H1 (cell line): Measurements from ENCODE around the gene NCOA1. TPM values are rescaled to one million over a fixed set of nuclear protein-coding genes. Genes with fewer than 3 reads are reported as not detected.

Experiments
- CTCF ChIA-PET: fragments of 300-600 bp; sonication (Branson Sonifier 250); formaldehyde crosslinking; loops from one replicate; lab custom pipeline; 2021; ENCODE audit not compliant: partially characterized antibody; lab: Charles Lee
- POLR2A ChIA-PET: fragments of 300-600 bp; sonication (Branson Sonifier 250); formaldehyde crosslinking; loops from one replicate; lab custom pipeline; 2021; ENCODE audit warnings: inconsistent platforms; ENCODE audit not compliant: partially characterized antibody; lab: Charles Lee
- DNase-seq, 2 experiments: peaks; one replicate each; pipeline versions ENCODE4 v3.0.0 to v3.0.0-alpha.2; 2010 to 2022; ENCODE audit warnings: low spot score in 2 of 2, low read depth in 1 of 2, mixed read lengths in 1 of 2
- FAIRE-seq: peaks from 2 replicates; lab custom pipeline; 2011; peaks lifted over from hg19 to GRCh38; lab: Jason Lieb, UNC
- H2AFZ ChIP-seq: 2 replicates; pipeline ENCODE4 v1.8.1; 2012; ENCODE audit warnings: low read length, inconsistent platforms
- H2AK5ac ChIP-seq: 2 replicates; pipeline ENCODE4 v1.6.1; 2013; ENCODE audit warnings: low read depth, low read length
- H2BK120ac ChIP-seq: replicated peaks from 2 replicates; pipeline ENCODE3; 2013; ENCODE audit warnings: low read depth, low read length, inconsistent platforms
- H2BK12ac ChIP-seq: 2 replicates; pipeline ENCODE4 v1.6.1; 2013; ENCODE audit warnings: low read depth, low read length
- H2BK15ac ChIP-seq: 2 replicates; pipeline ENCODE4 v1.6.1; 2013; ENCODE audit warnings: low read length
- H2BK20ac ChIP-seq: 2 replicates; pipeline ENCODE4 v1.6.1; 2013; ENCODE audit warnings: low read length
- H2BK5ac ChIP-seq: 2 replicates; pipeline ENCODE4 v1.6.1; 2013; ENCODE audit warnings: low read depth, low read length
- H3K14ac ChIP-seq: 2 replicates; pipeline ENCODE4 v1.6.1; 2013; ENCODE audit warnings: inconsistent platforms; ENCODE audit not compliant: insufficient read length
- H3K18ac ChIP-seq: 2 replicates; pipeline ENCODE4 v1.6.1; 2013; ENCODE audit warnings: low read length; ENCODE audit errors: extremely low read depth
- H3K23ac ChIP-seq: 2 replicates; pipeline ENCODE4 v1.6.1; 2013; ENCODE audit warnings: inconsistent platforms; ENCODE audit not compliant: insufficient read length
- H3K23me2 ChIP-seq: 2 replicates; pipeline ENCODE4 v1.6.1; 2013; ENCODE audit warnings: low read depth, low read length
- H3K27ac ChIP-seq: 2 replicates; pipeline ENCODE4 v1.6.1; 2011; ENCODE audit warnings: low read depth, low read length, inconsistent platforms
- H3K27me3 ChIP-seq, 4 experiments: replicated peaks in 1 of 4; 1 replicate in 1 of 4; 2 replicates in 3 of 4; pipeline versions ENCODE4 v1.6.1 to v1.8.1; 2011 to 2013; ENCODE audit warnings: low read length in 3 of 4, mild to moderate bottlenecking in 3 of 4, inconsistent platforms in 2 of 4, mixed read lengths in 2 of 4, moderate library complexity in 1 of 4; ENCODE audit not compliant: control insufficient read depth in 3 of 4, insufficient read depth in 3 of 4; ENCODE audit errors: extremely low read depth in 1 of 4
- H3K36me3 ChIP-seq, 4 experiments: 2 replicates each; pipeline versions ENCODE4 v1.6.1 to v1.8.1; 2011 to 2013; ENCODE audit warnings: mild to moderate bottlenecking in 4 of 4, low read length in 3 of 4, moderate library complexity in 2 of 4, control low read depth in 1 of 4, inconsistent platforms in 1 of 4; ENCODE audit not compliant: insufficient read depth in 4 of 4, control insufficient read depth in 2 of 4
- H3K4ac ChIP-seq: replicated peaks from 2 replicates; pipeline ENCODE3; 2013; ENCODE audit warnings: low read length, low read depth, mixed read lengths, inconsistent platforms; ENCODE audit not compliant: insufficient read length
- H3K4me1 ChIP-seq, 4 experiments: replicated peaks in 1 of 4; 1 replicate in 1 of 4; 2 replicates in 3 of 4; pipeline versions ENCODE4 v1.6.1 to v1.8.1; 2011 to 2013; ENCODE audit warnings: low read length in 3 of 4, inconsistent platforms in 2 of 4, mixed read lengths in 1 of 4; ENCODE audit not compliant: insufficient read depth in 4 of 4, control insufficient read depth in 3 of 4
- H3K4me2 ChIP-seq, 2 experiments: 2 replicates each; pipeline versions ENCODE4 v1.6.1 to v1.8.1; 2011 to 2013; ENCODE audit warnings: low read depth in 2 of 2, low read length in 2 of 2, control low read depth in 1 of 2, inconsistent platforms in 1 of 2, mild to moderate bottlenecking in 1 of 2; ENCODE audit not compliant: insufficient read depth in 1 of 2
- H3K4me3 ChIP-seq, 4 experiments: fragments of 200-600, 300-600 bp in 1 of 4; sonication (generic), shearing (Covaris generic), sonication (Bioruptor Twin) in 1 of 4; 2 replicates each; pipeline versions ENCODE4 v1.5.1 to v1.8.1; 2011 to 2016; ENCODE audit warnings: low read length in 4 of 4, low read depth in 3 of 4, control low read depth in 2 of 4, inconsistent platforms in 2 of 4, mild to moderate bottlenecking in 2 of 4, mixed read lengths in 1 of 4, moderate library complexity in 1 of 4; ENCODE audit not compliant: insufficient read depth in 2 of 4; ENCODE audit errors: extremely low read depth in 1 of 4
- H3K56ac ChIP-seq: replicated peaks from 2 replicates; pipeline ENCODE3; 2013; ENCODE audit warnings: low read depth, mild to moderate bottlenecking, mixed read lengths, low read length, inconsistent platforms; ENCODE audit not compliant: insufficient read length
- H3K79me1 ChIP-seq: 2 replicates; pipeline ENCODE4 v1.6.1; 2013; ENCODE audit warnings: low read depth, low read length, control low read depth
- H3K79me2 ChIP-seq, 2 experiments: 2 replicates each; pipeline versions ENCODE4 v1.6.1 to v1.8.1; 2012 to 2013; ENCODE audit warnings: low read length in 2 of 2, mild to moderate bottlenecking in 2 of 2, inconsistent platforms in 1 of 2; ENCODE audit not compliant: insufficient read depth in 2 of 2, control insufficient read depth in 1 of 2
- H3K9ac ChIP-seq, 4 experiments: replicated peaks in 1 of 4; 1 replicate in 1 of 4; 2 replicates in 3 of 4; pipeline versions ENCODE4 v1.6.1 to v1.8.1; 2011 to 2013; ENCODE audit warnings: low read depth in 3 of 4, low read length in 3 of 4, control low read depth in 2 of 4, mild to moderate bottlenecking in 2 of 4, moderate library complexity in 2 of 4, inconsistent platforms in 1 of 4; ENCODE audit errors: extremely low read depth in 1 of 4
- H3K9me3 ChIP-seq, 2 experiments: 2 replicates each; pipeline versions ENCODE4 v1.6.1 to v1.8.1; 2012 to 2013; ENCODE audit warnings: mild to moderate bottlenecking in 2 of 2, moderate library complexity in 2 of 2, control low read depth in 1 of 2, inconsistent platforms in 1 of 2, low read depth in 1 of 2, low read length in 1 of 2, mixed read lengths in 1 of 2; ENCODE audit not compliant: insufficient read depth in 2 of 2
- H4K20me1 ChIP-seq, 2 experiments: replicated peaks in 1 of 2; 2 replicates each; pipeline versions ENCODE3 to v1.8.1; 2011 to 2013; ENCODE audit warnings: inconsistent platforms in 2 of 2, low read length in 2 of 2, mild to moderate bottlenecking in 1 of 2; ENCODE audit not compliant: insufficient read depth in 2 of 2, control insufficient read depth in 1 of 2
- H4K5ac ChIP-seq: 2 replicates; pipeline ENCODE4 v1.6.1; 2013; ENCODE audit warnings: low read length, low read depth, mixed read lengths, inconsistent platforms; ENCODE audit not compliant: insufficient read length
- H4K8ac ChIP-seq: 2 replicates; pipeline ENCODE4 v1.8.0; 2013; ENCODE audit warnings: mild to moderate bottlenecking, moderate library complexity, low read length, inconsistent platforms; ENCODE audit not compliant: insufficient read depth; ENCODE audit errors: extremely low read depth
- H4K91ac ChIP-seq: replicated peaks from 2 replicates; pipeline ENCODE3; 2013; ENCODE audit warnings: low read length, mixed read lengths, inconsistent platforms; ENCODE audit not compliant: insufficient read length
- KDM4A ChIP-seq: IDR thresholded peaks from one replicate; pipeline ENCODE4 v1.7.1; 2012; ENCODE audit warnings: low read depth, mild to moderate bottlenecking, moderate library complexity, low read length, inconsistent platforms; ENCODE audit not compliant: severe bottlenecking
- SP1 ChIP-seq: IDR thresholded peaks from 2 replicates; pipeline ENCODE4 v1.6.1; 2011; ENCODE audit warnings: low read depth, low read length
- polyA plus RNA-seq, 7 experiments: library from polyadenylated mRNA; depleted of rRNA in 3 of 7; stranded (reverse) in 5 of 7; unstranded in 2 of 7; fragments of >200 nt in 5 of 7; fragments of 200-250 nt in 2 of 7; gene quantifications; 1 replicate in 5 of 7; 2 replicates in 1 of 7; 4 replicates in 1 of 7; pipeline versions ENCODE4 v1.2.1 to v1.2.3, GENCODE V29; 2011 to 2013; ENCODE audit warnings: missing spikeins in 2 of 7, mixed read lengths in 2 of 7
- total RNA-seq: library from RNA; stranded (reverse); fragmentation: NEBNext Ultra II Directional; extraction: Animal tissue kit (Norgen Biotek cat#: 25700); gene quantifications from 2 replicates; pipeline ENCODE4 v1.2.1, GENCODE V29; 2021

NCOA1 gene
- total and polyA plus RNA-seq, 2 of the 8 experiments (the other 6 are each of a cell fraction or from before 2014, with no cell fraction given) = 12.8 to 17.9 TPM

DNA sequence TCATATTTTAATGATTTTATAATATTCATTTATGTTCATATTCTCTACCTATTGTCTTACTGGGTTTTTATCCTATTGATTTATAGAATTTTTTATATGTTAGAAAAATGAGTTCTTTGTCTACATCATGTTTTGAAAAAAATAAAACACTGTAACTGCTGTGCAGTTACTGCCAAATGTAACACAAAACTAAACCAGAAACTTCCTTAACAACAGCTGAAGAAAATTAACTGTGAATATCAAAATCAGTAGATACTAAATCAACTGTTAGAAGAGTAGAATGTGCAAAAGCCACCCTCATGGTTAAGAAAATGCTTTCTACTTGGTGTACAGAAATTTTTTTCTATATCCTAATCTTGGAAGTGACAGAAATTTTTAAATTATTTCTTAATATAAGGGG, 232.6 kb downstream of the NCOA1 start:
- Histone ChIP-seq H3K4me2 (no peak overlapping the region), H2AK5ac (no peak overlapping the region), H4K91ac (no peak overlapping the region), H3K79me1 (no peaks in the 10 kb centered on the region), H3K27ac (no peak overlapping the region), H3K18ac (no peak overlapping the region), H2BK120ac (no peak overlapping the region), H2AFZ (no peak overlapping the region), H3K27me3 (no peaks in the 10 kb centered on the region), H3K4me1 (no peaks in the 10 kb centered on the region), H2BK15ac (no peak overlapping the region), H4K20me1 (peaks cover 0 to 1% of the 10 kb centered on the region in 2 experiments), H3K14ac (no peak overlapping the region), H3K9ac (no peak overlapping the region), H4K5ac (no peak overlapping the region), H3K23me2 (no peaks in the 10 kb centered on the region), H3K79me2 (no peaks in the 10 kb centered on the region), H2BK5ac (no peak overlapping the region), H3K23ac (no peak overlapping the region), H3K4ac (no peak overlapping the region), H4K8ac (no peak overlapping the region), H2BK20ac (no peak overlapping the region), H3K56ac (no peak overlapping the region), H2BK12ac (no peak overlapping the region), H3K9me3 (no peaks in the 10 kb centered on the region), H3K36me3 (no peaks in the 10 kb centered on the region), H3K4me3 (no peak overlapping the region)
- CTCF ChIA-PET = no interaction called here
- POLR2A ChIA-PET = no interaction called here
- DNase-seq (no peak), FAIRE-seq (no peak)
- TF ChIP-seq SP1 = no peak
- TF ChIP-seq KDM4A = no peak
